ENCODE measurements around the gene P2RY4.
"Not testable (repeated sequence)": the region's sequence is repeated elsewhere in the genome, so short reads cannot be mapped to it uniquely, and the experiment has no call there.

P2RY4 gene

DNA sequence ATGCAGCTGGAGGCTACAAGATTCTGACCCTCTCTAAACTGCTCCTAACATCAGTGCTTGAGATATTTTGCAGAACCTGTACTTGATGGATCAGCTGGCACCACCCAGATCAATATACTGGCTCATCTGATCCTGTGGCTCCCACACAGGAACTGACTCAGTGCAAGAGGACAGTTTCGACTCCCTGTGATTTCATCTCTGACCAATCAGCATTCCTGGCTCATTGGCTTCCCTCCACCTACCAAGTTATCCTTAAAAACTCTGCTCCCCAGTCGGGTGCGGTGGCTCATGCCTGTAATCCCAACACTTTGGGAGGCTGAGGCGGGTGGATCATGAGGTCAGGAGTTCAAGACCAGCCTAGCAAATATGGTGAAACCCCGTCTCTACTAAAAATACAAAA is 16.4 kb downstream of the P2RY4 start:
- not testable (repeated sequence) for DNase-seq (ENCODE audit: low read depth)

- no peak for DNase-seq (ENCODE audit: low read depth)
Observed at GRCh38 chrX:70241501-70241900, 18.5 kb downstream of the P2RY4 start.

DNA sequence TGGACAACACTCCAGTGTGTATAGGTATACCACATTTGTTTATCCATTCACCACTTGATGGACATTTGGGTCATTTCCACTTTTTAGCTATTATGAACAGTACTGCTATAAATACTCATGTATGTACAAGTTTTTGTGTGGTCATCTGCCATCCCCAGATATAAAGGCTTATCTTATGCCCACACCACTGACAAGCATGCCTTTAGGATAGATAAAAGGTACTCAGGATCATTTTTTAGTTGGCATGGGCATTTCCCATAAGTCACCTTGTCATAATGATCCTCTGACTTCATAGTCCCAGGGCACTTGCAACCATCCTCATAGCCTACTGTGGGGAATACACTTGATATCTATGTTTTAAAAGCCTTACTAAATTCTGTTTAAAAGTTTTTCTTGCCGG is 19.3 kb downstream of the P2RY4 start:
- no peak for DNase-seq (ENCODE audit: low read depth)

GRCh38 chrX:70234355-70234754 is 25.6 kb downstream of the P2RY4 start, which contains the start of gene AWAT1:
Gene AWAT1, plus strand, starts transcription at chrX:70234655. Its CDS starts 41 bp downstream, at chrX:70234696.
- no peak for DNase-seq (ENCODE audit: low read depth)

DNA sequence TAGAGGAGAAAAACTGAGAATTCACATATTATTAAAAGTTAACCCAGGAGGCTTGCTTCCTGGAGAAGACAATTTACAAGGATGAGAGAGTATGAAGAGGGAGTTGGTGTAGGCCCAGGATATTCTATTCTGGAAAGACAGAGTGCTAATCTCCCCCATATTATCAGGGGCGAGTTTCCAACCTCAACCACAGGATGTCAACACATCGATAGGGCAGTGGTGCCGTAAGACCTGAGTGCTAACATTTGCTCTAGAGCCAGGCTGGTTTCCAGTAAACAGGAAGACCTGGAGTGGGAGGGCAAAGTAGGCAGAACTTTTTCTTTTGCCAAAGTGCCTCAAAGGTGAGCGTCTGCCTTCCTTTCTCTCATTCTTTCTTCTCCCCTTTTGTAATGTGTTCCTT is 28.3 kb downstream of the P2RY4 start:
- DNase-seq (ENCODE audit: low read depth), result no peak

- no peak for DNase-seq (ENCODE audit: low read depth)
Observed at GRCh38 chrX:70226687-70227086, 33.3 kb downstream of the P2RY4 start.

DNA sequence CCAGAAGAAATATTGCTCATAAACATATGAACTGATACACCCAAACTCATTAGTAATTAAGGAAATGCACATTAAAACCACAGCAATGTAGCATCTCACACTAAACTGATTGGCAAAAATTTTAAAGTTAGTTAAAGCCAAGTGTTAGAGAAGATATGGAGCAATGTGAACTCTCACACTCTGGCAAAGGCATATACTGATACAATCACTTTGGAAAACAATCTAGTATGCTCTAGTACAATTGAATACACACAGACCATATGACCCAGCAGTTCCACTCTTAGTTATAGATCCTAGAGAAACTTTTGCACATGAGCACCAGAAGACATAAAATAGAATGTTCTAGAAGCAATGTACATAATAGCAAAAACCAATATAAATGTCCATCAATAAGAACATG is 34.0 kb downstream of the P2RY4 start:
- no peak for DNase-seq (ENCODE audit: low read depth)

DNA sequence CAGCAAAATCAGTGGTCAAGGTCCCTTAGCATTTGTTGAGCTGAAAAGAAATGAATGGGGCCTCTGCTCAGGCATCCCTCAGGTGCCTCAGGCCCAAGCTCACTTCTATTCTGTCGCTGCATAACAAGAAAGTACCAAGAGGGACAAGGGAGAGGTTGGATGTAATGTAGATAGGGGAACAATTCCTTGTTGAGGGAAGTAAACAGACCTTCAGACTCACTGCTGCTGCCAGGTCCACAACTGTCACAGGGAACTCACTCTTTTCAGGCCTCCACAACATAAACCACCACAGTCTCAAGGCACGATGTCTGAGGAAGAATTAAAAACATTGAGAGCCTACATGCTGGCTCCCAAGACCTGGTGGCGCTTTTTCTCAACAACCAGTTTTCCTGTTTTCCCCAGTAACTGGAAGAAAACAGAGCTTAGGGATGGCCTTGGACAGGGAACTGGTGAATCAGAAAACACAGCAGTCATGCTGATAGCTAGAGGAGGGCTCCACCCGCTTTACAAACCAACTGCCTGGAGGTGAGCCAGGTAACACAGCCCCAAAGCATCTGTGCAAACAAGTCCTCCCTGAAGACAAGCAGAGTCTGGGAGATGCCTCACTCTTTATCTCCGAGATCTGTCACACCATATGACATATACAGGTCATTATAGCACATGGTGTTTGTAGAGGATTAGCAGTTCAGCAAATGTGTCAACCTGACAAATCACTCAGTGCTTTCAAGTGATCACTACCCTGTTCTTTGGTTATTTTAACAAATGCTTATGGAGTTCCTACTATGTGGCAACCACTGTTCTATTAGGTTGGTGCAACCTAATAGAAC is 39.9 kb downstream of the P2RY4 start:
- no peak for DNase-seq (ENCODE audit: low read depth)

- not testable (repeated sequence) for DNase-seq (ENCODE audit: low read depth)
Observed at GRCh38 chrX:70209570-70209969, 50.4 kb downstream of the P2RY4 start.

DNA sequence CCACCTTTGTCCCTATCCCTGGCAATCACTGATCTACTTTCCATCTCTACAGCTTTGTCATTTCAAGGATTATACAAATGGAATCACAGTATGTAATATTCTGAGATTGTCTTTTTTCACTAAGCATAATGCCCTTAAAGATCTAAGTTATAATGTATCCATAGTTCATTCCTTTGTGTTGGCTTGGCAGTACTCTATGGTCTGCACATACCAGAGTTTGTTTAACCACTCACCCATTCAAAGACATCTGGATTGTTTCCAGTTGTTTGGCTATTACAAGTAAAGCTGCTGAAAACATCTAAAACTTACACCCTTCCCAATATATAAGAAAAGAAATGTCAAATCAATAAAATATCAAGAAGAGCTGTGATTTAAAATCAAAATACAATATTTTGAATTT is 51.5 kb downstream of the P2RY4 start:
- no peak for DNase-seq (ENCODE audit: low read depth)
